Measurements from ENCODE around the gene TLE3. TPM values are rescaled to one million over a fixed set of nuclear protein-coding genes. Genes with fewer than 3 reads are reported as not detected.

Gene TLE3
- total and polyA plus RNA-seq, 2 of the 4 experiments (the other 2 are of a cell fraction): 6.5 to 16.3 TPM

DNA sequence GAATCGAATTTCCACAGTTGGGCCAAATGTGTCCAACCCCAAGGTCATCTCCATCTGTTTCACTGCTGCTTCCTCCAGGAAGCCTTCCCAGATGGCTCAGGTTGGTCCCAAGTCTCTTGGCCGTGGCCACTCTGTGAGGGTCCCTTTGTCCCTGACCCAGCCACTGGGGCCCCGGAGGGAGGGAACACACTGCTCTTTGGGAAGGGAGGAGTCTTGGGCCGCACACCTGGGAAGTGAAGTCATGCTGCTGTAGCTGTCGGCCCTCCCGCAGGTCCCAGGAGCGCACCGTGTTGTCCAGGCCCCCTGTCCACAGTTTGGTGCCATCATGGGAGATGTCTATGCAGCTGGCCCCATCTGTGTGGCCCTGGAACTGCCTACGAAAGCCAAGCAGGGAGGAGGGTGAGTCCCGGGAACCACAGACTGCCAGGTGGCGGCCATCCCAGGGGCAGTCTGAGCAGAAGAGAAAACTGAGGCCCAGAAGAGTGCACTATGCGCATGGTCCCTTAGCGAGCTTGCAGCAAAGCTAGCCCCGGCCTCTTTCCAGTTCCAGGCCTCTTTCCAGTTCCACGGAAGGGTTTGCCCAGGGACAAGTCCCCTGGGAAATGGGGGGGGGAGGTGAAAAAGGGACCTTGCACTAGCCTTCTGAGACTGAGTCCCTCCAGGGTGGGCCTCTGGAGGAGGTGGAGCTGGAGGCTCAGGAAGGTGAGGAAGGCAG, 44.6 kb downstream of the TLE3 start:
- H2BK120ac ChIP-seq (ENCODE audit: low read depth, low read length): no peak overlapping the region
- no peak overlapping the region for H3K56ac ChIP-seq (ENCODE audit: extremely low read depth, insufficient read depth, low read length)
- no peak overlapping the region for H3K9ac ChIP-seq (ENCODE audit: low read depth, low read length)
- no peak overlapping the region for H2AK5ac ChIP-seq (ENCODE audit: low read depth, low read length)
- intact Hi-C loops (cut with micrococcal nuclease): no loop called here
- no peak overlapping the region for H3K4me3 ChIP-seq (ENCODE audit: insufficient read depth, low read depth, low read length)
- H2AK9ac ChIP-seq (replicated peaks; ENCODE audit: low read depth, low read length, poor library complexity): no peak overlapping the region
- no peak overlapping the region for H3K18ac ChIP-seq (ENCODE audit: low read depth, low read length)
- no peak overlapping the region for H3K14ac ChIP-seq (replicated peaks; ENCODE audit: low read depth, low read length)
- no peak overlapping the region for H4K91ac ChIP-seq (ENCODE audit: insufficient read depth, low read depth, low read length)
- no peak overlapping the region for H3K4ac ChIP-seq (ENCODE audit: low read depth, low read length)
- DNase-seq (no peak), ATAC-seq (ENCODE audit: low read depth) (no peak)
- no peak overlapping the region for H2BK5ac ChIP-seq (ENCODE audit: low read depth, low read length, poor library complexity, severe bottlenecking)
- CTCF ChIA-PET: interaction anchor here (0.6 kb wide), 1 partner anchor 411 kb away, joined by 3 read pairs; no protein-coding TSS in a partner anchor
- H2AFZ ChIP-seq (replicated peaks; ENCODE audit: low read length, poor library complexity): no peak overlapping the region
- H3K27me3 ChIP-seq (ENCODE audit: control insufficient read depth, insufficient read depth, low read length): no peaks in the 10 kb centered on the region
- no peak overlapping the region for H3K4me2 ChIP-seq (ENCODE audit: low read depth, low read length)
- H3K36me3 ChIP-seq (ENCODE audit: control insufficient read depth, insufficient read depth, low read length): peaks cover 82% of the 10 kb centered on the region
- 100% methylated on average over 1 of the region's 15 CpGs; no CpG with 5 or more reads in 1 of the 2 experiments for WGBS, 2 experiments (ENCODE audit: extremely low coverage in 2 of 2, insufficient read length in 1 of 2)
- H3K9me1 ChIP-seq (ENCODE audit: insufficient read depth, low read length): no peaks in the 10 kb centered on the region
- peaks cover 2% of the 10 kb centered on the region; the same call in 1 of the 2 replicates for H3K4me1 ChIP-seq (ENCODE audit: control insufficient read depth, insufficient read depth, low read length)
- peaks cover 3% of the 10 kb centered on the region; the same call in 1 of the 2 replicates for H4K20me1 ChIP-seq (ENCODE audit: insufficient read depth, low read length)
- H2BK15ac ChIP-seq (ENCODE audit: low read depth, low read length): no peak overlapping the region
- no peaks in the 10 kb centered on the region for H3K79me1 ChIP-seq (ENCODE audit: low read depth in 1 of 2, low read length in 2 of 2)
- H3K23ac ChIP-seq (ENCODE audit: low read depth, low read length): no peak overlapping the region
- no peak overlapping the region for H2BK20ac ChIP-seq (ENCODE audit: low read depth, low read length)
- no peak overlapping the region for H4K8ac ChIP-seq (ENCODE audit: low read depth in 2 of 2, low read length in 2 of 2)
- no peaks in the 10 kb centered on the region for H3K9me3 ChIP-seq (ENCODE audit: control insufficient read depth, insufficient read depth, low read length)
- no peak overlapping the region for H4K5ac ChIP-seq (ENCODE audit: low read depth, low read length)
- dilution Hi-C loops (cut with HindIII; ENCODE audit: low sequenced_read_pairs, unreplicated experiment): no loop called here
- TF ChIP-seq RFX5 (IDR thresholded peaks at IDR 0.05; ENCODE audit: low read depth, low read length): no peak
- no peak for TF ChIP-seq FOS (IDR thresholded peaks at IDR 0.05; ENCODE audit: low read depth, low read length)
- TF ChIP-seq RAD21 (IDR thresholded peaks at IDR 0.05; ENCODE audit: low read length): no peak
- TF ChIP-seq, protein P1, sequence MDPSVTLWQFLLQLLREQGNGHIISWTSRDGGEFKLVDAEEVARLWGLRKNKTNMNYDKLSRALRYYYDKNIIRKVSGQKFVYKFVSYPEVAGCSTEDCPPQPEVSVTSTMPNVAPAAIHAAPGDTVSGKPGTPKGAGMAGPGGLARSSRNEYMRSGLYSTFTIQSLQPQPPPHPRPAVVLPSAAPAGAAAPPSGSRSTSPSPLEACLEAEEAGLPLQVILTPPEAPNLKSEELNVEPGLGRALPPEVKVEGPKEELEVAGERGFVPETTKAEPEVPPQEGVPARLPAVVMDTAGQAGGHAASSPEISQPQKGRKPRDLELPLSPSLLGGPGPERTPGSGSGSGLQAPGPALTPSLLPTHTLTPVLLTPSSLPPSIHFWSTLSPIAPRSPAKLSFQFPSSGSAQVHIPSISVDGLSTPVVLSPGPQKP (IDR thresholded peaks at IDR 0.05; ENCODE audit: borderline replicate concordance, low read depth, low read length): no peak
- no peak for TF ChIP-seq BHLHE40 (IDR thresholded peaks at IDR 0.05; ENCODE audit: low read depth, low read length)
- no peak for TF ChIP-seq SMC3 (IDR thresholded peaks at IDR 0.05; ENCODE audit: low read depth, low read length)
- POLR2A ChIA-PET (ENCODE audit: unreplicated experiment): no interaction called here
- no TSS peak for BruUV-seq (replicated peaks)
- no peak overlapping the region for H3K27ac ChIP-seq (ENCODE audit: insufficient read depth, low read length)
- in situ Hi-C loops (cut with MboI; ENCODE audit: low sequenced_read_pairs): no loop called here
